ENCODE results near the gene PDXDC1. TPM values are rescaled to one million over a fixed set of nuclear protein-coding genes. Genes with fewer than 3 reads are reported as not detected.
"Not testable (repeated sequence)": the region's sequence is repeated elsewhere in the genome, so short reads cannot be mapped to it uniquely, and the experiment has no call there.

PDXDC1 gene
- total RNA-seq, 1 donor from 2014 or later: 72.1 TPM

GRCh38 chr16:14971621-14972228 is 3.1 kb upstream of the PDXDC1 start:
- intact Hi-C loops (cut with DNase I): not testable (repeated sequence)

DNA sequence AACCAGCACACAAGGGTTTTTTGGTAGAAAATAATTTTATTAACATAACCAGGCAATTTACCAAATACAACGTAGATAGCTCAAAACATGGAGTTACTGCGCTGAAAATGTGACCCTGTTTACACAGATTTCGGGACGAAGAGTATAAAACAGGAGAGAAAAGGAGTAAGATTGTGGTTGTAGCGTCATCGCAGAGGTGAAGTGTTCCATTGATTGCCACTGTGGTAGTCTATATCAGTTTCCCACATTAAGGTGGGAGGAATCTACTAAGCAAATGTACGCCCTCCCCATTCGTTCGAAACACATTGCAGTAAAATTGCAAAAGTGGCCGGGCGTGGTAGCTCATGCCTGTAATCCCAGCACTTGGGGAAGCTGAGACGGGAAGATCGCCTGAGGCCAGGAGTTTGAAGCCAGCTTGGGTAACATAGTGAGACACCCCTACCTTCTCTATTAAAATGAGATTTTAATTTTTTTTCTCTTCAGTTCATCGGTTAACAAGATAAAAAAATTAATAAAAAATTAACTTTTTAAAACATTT is 972 bp upstream of the PDXDC1 start:
- intact Hi-C loops (cut with DNase I); DNase-seq (ENCODE audit: low spot score): not testable (repeated sequence)

More at GRCh38 chr16:14971621-14972228, 3.1 kb upstream of the PDXDC1 start:
- DNase-seq (ENCODE audit: low spot score): not testable (repeated sequence)

DNA sequence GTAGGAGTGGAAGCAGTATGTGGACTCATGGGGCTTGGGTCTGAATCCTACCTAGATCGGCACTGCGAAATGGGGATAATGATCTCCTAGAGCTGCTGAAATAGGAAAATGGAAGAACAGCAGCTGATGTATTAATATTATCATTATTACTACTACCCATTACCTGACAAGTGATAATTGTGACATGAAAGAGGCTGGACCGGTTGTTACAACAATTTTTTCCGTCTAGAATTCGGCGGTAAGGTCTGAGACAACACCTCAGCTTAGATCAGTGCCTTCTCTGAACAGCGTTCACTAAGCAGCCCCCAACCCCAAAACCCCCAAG is 533 bp upstream of the PDXDC1 start:
- DNase-seq (ENCODE audit: low spot score); intact Hi-C loops (cut with DNase I): not testable (repeated sequence)

DNA sequence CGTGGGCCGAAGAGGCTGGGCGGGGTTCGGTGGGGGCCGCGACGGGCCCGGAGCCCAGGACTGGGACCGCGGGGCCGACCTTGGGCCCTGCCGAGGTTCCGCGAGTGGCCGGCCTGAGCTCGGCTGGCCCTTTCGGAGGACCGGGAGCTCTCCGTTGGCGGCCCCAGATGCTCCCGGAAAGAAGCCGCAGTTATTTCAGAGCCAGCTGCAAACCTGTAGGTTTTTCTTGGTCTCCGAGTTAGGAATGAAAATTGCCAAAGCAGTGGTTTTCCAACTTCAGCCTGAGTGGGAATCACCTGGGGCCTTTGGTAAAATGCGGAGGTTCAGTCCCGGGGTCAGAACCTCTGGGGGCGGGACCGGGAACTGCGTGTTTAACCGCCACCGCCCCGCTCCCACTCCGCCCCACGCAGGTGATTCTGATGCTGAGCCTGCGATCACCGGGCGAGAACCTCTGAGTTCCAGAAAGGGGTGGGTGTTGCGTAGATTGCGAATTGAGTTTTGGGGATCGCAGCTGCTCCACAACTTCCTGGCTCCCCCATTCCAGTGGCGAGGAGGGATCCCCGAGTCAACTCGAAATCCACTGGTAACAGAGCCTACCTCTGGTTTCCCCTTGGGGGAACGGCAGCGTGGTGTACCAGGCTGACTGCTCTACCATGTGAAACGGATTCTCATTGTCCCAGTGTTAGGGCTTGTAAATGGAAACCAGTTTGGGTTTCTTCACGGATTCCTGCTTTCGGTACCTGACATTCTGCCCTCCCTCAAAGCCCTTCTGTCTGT is 780 bp downstream of the PDXDC1 start:
- intact Hi-C loops (cut with DNase I); DNase-seq (ENCODE audit: low spot score): not testable (repeated sequence)

DNA sequence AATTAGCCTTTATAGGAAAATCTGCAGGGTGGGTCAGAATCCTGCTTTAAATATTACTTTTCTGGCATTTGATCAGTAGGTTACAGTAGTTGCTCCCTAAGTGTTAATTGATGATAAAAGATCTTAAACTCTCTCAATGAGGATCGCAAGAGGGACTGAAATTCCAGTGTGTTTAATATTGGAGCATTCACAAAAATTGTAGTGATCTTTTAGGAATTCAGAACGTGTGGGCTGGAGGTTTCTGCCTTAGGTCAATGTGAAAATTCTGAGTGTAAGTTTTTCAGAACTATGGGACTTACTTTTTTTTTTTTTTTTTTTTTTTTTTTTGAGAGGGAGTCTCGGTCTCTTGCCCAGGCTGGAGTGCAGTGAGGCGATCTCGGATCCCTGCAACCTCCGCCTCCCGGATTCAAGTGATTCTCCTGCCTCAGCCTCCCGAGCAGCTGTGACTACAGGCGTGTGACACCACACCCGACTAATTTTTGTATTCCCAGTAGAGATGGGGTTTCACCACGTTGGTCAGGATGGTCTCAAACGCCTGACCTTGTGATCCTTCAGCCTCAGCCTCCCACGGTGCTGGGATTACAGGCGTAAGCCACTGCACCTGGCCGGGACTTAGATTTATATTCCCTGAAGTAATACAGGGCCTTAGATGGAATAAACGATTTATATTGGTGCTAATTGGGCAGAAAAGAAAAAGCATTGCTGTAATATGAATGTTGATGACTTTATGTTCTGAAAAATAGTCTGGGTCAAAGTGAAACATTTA is 2.3 kb downstream of the PDXDC1 start:
- DNase-seq (ENCODE audit: low spot score); intact Hi-C loops (cut with DNase I): not testable (repeated sequence)

DNA sequence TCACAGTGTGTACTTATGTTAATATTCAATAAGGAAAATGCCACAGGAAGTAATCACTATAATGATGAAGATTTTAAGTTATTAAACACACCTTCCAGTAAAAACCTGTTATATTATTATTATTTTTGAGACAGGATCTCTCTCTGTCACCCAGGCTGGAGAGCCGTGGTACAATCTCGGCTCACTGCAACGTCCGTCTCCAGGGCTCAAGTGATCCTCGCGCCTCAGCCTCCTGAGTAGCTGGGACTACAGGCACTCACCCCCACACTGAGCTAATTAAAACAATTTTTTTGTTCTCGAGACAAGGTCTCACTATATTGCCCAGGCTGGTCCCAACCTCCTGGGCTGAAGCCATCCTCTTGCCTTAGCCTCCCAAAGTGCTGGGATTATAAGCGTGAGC is 3.5 kb downstream of the PDXDC1 start:
- DNase-seq (ENCODE audit: low spot score); intact Hi-C loops (cut with DNase I): not testable (repeated sequence)

DNA sequence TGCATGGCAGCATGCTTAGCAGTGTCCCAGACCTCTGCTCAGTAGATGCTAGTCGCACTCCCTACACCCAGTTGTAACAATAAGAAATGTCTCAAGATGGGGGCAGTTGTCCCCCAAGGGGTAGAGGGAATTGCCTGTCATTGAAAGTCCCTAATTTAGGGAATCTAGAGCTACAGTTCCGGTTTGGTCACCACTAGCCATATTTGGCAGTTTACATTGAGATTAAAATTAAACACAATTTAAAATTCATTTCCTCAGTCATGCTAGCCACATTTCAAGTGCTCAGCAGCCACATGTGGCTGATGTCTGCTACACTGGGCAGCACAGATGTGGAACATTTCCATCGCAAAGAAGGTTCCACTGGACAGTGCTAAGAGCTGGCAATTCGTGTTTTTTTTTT is 4.1 kb downstream of the PDXDC1 start:
- DNase-seq (ENCODE audit: low spot score); intact Hi-C loops (cut with DNase I): not testable (repeated sequence)

DNA sequence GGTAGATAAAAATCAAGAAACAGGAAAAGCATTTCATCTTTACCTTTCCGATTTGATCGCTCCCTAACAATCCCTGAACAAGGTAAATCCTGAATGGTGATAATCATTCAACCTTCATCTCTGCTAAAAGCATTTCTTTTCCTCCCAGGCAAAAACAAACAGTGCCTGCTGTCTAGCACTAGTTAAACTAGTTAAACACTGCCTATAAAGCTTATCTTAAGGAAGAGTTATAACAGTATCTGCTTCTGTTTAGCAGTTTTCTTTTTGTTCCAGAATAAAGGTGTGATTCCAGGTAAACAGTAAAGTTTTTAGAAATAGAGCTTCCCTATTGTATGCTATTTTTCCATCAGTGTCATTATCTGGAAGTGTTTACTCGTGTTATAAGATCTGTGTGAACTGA is 6.4 kb downstream of the PDXDC1 start:
- intact Hi-C loops (cut with DNase I); DNase-seq (ENCODE audit: low spot score): not testable (repeated sequence)

DNA sequence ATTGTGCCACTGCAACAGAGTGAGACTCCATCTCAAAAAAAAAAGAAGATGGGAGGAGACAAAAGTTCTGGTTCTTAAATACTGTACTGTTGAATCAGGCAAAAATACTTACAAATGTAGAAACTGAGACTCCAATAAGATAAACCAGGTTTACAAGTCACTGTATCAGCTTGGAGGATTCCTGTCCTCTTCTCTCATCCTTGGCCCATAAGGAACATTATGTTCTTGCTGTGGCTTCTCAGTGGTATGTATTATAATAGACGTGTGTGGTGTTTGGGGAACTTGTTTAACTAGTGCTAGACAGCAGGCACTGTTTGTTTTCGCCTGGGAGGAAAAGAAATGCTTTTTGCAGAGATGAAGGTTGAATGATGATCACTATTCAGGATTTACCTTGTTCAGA is 7.7 kb downstream of the PDXDC1 start:
- DNase-seq (ENCODE audit: low spot score); intact Hi-C loops (cut with DNase I): not testable (repeated sequence)

- DNase-seq (ENCODE audit: low spot score); intact Hi-C loops (cut with DNase I): not testable (repeated sequence)
These were observed 13.3 kb downstream of the PDXDC1 start for GRCh38 chr16:14988092-14988491.

DNA sequence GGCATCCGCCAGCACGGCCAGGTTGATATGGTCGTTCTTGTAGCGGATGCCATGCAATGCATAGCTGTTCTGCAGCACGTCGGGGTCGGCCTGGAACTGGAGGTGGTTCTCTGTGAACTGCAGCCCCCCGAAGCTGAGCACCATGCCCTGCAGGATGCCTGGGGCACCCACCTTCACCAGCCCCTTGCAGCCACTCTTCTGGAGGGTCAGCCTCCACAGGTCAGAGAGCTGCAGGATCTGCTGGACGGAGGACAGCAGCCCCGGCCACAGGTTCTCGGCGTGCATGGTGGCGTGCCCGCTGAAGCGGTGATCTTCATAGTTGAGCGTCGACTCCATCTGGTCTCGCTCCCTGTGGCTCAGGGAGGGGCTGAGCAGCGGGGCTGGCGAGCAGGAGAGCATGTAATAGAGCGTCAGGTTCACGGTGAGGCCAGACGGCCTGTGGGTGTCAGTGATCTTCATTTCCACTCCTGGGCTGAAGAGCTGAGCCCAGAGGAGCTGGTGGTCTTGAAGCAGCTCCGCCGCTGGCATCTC is 13.9 kb downstream of the PDXDC1 start:
- intact Hi-C loops (cut with DNase I); DNase-seq (ENCODE audit: low spot score): not testable (repeated sequence)

- DNase-seq (ENCODE audit: low spot score); intact Hi-C loops (cut with DNase I): not testable (repeated sequence)
These were observed 14.8 kb downstream of the PDXDC1 start for GRCh38 chr16:14989291-14990281.

DNA sequence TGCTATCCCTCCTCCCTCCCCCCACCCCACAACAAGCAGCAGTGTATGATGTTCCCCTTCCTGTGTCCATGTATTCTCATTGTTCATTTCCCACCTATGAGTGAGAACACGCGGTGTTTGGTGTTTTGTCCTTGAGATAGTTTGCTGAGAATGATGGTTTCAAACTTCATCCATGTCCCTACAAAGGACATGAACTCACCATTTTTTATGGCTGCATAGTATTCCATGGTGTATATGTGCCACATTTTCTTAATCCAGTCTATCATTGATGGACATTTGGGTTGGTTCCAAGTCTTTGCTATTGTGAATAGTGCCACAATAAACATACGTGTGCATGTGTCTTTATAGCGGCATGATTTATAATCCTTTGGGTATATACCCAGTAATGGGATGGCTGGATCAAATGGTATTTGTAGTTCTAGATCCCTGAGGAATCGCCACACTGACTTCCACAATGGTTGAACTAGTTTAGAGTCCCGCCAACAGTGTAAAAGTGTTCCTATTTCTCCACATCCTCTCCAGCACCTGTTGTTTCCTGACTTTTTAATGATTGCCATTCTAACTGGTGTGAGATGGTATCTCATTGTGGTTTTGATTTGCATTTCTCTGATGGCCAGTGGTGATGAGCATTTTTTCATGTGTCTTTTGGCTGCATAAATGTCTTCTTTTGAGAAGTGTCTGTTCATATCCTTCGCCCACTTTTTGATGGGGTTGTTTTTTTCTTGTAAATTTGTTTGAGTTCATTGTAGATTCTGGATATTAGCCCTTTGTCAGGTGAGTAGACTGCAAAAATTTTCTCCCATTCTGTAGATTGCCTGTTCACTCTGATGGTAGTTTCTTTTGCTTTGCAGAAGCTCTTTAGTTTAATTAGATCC is 18.7 kb downstream of the PDXDC1 start:
- intact Hi-C loops (cut with DNase I); DNase-seq (ENCODE audit: low spot score): not testable (repeated sequence)

DNA sequence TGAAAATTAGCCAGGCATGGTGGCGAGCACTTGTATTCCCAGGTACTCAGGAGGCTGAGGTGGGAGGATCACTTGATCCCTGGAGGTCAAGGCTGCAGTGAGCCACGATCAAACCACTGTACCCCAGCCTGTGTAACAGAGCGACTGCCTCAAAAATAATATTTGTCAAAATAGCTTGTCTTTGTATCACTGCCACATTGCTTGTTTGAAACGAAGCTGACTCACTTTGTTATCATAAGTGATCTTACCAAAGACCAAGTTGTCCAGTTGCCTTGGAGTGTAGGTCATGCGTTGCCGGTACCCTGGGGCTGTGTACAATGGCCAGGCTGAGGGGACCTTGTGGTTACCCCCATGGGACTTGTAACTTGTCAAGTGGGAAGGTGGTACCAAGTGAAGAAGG is 21.9 kb downstream of the PDXDC1 start:
- intact Hi-C loops (cut with DNase I); DNase-seq (ENCODE audit: low spot score): not testable (repeated sequence)

DNA sequence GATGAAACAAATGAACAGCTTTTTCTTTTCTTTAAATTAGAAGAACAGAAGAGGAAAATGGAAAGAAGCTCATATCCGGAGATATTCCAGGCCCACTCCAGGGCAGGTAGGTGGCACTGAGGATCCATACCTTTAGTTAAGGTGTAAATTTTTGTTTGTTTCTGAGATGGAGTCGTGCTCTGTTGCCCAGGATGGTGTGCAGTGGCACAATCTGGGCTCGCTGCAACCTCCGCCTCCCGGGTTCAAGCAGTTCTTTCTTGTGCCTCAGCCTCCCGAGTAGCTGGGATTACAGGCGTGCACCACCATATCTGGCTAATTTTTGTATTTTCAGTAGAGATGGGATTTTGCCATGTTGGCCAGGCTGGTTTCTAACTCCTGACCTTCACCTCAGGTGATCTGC is 23.5 kb downstream of the PDXDC1 start:
- DNase-seq (ENCODE audit: low spot score); intact Hi-C loops (cut with DNase I): not testable (repeated sequence)

DNA sequence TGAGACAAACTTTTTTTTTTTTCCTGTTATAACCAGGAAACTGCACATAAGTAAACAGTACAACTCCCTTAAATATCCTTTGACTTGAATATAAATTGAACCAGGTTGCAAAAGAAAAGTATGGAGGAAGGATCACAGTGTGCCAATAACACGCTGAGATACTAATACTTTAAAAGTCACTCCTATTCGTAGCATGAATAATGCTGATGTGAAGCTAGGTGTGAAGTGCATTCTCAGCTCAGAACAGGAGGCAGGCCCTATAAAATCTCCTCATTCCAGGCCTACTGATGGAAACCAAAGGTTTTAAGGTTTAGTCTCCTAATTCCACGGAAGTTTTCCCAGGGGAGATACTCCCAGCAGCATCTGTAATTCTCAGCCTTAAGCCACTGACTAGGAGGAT is 25.0 kb downstream of the PDXDC1 start:
- DNase-seq (ENCODE audit: low spot score); intact Hi-C loops (cut with DNase I): not testable (repeated sequence)

DNA sequence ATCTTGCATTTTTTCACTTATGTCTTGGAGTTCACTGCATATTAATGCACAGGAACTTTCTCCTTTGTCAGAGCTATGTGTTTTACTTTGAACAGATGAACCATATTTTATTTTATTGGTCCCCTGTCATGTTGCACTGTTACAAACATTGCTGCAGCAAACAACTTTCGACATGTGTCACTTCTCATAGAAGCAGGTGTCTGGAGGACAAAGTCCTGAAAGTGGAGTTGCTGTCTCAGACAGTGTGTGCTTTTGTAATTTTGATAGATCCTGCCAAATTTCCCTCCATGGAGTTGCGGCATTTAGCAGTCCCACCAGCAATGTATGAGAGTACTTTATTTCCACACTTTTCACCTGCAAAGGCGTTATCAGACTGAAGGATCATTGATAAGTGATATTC is 27.6 kb downstream of the PDXDC1 start:
- intact Hi-C loops (cut with DNase I): not testable (repeated sequence)

More for the DNA sequence above, 27.6 kb downstream of the PDXDC1 start:
- not testable (repeated sequence) for DNase-seq (ENCODE audit: low spot score)
